Measurements from ENCODE around the gene NADK2. TPM values are rescaled to one million over a fixed set of nuclear protein-coding genes. Genes with fewer than 3 reads are reported as not detected.

Gene NADK2
- total RNA-seq, 1 donor, result 10.4 TPM

DNA sequence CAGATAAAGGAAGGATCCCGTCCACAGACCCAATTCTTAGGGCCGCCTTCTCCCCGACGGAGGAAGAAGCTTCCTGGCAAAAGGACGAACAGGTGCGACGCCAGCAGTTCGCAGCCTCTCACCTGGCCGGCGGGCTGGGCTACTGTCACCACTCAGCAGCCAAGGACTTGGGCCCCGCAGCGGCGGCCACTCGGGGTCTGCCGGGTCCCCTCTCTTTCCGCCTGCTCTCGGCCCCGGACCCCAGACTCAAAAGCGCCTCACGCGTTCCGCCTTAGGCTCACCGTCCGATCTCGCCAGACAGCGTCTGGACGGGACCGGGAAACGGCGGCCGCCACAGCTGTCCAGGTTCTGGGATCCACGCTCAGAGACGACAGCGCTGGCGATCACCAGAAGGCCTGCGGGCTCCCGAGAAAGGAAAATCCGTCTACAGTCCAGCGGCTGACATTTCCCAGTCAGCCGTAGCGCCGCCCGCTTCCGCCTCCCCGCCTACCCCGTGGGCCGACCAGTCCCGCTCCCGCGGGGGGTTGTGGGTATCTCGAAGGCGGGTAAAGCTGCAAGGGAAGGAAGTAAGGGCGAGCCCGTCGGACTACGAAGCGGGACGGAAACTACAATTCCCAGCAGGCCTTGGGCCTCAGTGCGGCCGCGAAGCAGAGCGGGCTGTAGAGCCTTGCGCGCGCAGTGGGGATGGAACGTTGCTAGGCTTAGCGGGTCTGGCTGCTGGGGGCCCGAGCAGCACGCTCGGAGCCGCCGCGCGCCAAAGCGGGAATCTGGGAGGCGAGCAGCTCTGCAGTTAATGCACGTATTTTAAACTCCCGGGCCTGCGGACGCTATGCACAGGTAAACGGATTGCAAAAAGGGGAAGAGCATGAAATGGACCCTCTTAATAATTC, 90.0 kb downstream of the NADK2 start, which contains the start of the genes LMBRD2 and SKP2:
LMBRD2 (minus strand) TSS at position 454 of the 890 bp plus-strand sequence. CDS start 8,538 bp downstream, outside the sequence.
SKP2 (plus strand) TSS at position 678 of the 890 bp plus-strand sequence; CDS start at position 830, 152 bp downstream.
- no peaks in the 10 kb centered on the region for H3K9me3 ChIP-seq (ENCODE audit: low read depth, low read length)
- peak within 1 kb of the TSS; percentile 89 for H3K4me3 ChIP-seq (ENCODE audit: low read length)
- H3K4me1 ChIP-seq (ENCODE audit: insufficient read depth, low read length), result peaks cover 26% of the 10 kb centered on the region
- no peaks in the 10 kb centered on the region for H3K27me3 ChIP-seq (ENCODE audit: insufficient read depth, low read length)

DNA sequence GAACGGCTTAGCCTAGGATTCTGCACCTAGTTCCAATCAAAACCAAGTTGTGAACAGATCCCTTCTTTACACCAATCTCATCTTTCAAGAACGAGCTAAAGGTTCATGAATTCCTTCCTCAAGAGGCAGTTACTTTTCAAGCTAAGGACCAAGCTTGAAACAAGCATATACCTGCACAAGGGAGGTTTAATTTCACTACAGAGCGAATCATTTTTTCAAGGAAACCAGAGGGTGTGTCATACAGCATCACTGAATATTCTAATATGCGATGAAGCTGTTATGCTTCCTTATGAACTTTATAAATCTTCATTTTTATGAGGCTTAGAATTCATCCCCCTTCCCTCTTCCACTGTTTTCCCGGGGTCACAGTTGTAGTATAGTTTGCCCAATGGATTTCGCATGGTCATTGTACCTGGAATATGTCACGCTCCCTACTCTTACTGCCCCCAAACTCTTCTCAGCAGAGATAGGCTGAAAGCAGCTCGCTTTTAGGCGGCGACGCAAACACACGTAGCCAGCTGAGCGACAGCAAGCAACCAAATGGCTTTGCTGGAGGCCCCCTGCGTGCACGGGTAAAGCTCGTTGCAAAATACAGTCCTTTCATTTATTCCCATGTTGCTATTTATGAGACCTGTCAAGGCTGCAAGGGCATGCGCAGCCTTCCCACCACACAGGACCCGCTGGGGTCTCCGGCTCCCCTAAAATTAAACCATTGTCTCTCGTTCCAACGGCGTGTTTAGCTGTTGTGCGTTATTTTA, 90.9 kb downstream of the NADK2 start:
- H3K9me3 ChIP-seq (ENCODE audit: low read depth, low read length), result no peaks in the 10 kb centered on the region
- peaks cover 26% of the 10 kb centered on the region for H3K4me1 ChIP-seq (ENCODE audit: insufficient read depth, low read length)
- H3K4me3 ChIP-seq (ENCODE audit: low read length), result peak overlapping the region; percentile 89
- H3K27me3 ChIP-seq (ENCODE audit: insufficient read depth, low read length), result no peaks in the 10 kb centered on the region

DNA sequence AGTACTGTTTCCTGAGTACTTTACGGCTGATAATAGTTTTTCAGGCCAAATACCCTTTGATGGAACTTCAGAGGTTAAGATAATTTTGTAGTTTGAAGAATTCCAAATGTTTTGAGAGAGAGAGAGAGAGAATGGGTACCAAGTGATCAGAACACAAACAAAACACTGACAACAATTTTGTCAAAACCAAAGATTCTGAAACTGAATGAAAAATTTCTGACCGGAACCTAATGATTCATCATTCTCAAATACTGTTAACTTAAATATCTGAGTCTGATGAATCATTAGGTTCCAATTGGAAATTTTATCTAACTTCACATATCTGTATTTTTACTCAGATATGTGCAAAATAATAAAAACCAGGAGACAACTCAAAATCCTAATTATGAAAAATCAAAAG, 94.0 kb downstream of the NADK2 start:
- H3K27me3 ChIP-seq (ENCODE audit: insufficient read depth, low read length), result no peaks in the 10 kb centered on the region
- peaks cover 15% of the 10 kb centered on the region for H3K4me1 ChIP-seq (ENCODE audit: insufficient read depth, low read length)

DNA sequence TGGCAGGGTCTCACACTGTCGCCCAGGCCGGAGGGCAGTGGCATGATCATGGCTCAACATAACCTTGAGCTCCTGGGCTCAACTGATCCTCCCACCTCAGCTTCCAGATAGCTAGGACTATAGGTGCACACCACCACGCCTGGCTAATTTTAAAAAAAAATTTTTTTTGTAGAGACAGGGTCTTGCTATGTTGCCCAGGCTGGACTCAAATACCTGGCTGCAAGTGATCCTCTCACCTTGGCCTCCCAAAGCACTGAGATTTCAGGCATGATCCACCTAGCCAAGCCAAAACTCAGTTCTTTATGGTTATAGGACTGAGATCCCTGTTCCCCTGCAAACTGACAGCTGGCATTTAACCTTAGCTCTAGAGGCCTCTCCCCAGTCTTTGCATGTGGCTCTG, 95.3 kb downstream of the NADK2 start:
- Histone ChIP-seq H3K4me1 (ENCODE audit: insufficient read depth, low read length) (peaks cover 10% of the 10 kb centered on the region), H3K27me3 (ENCODE audit: insufficient read depth, low read length) (no peaks in the 10 kb centered on the region), H3K4me3 (ENCODE audit: low read length) (no peak overlapping the region), H3K9me3 (ENCODE audit: low read depth, low read length) (no peaks in the 10 kb centered on the region)

More for the DNA sequence above, 94.0 kb downstream of the NADK2 start:
- H3K4me3 ChIP-seq (ENCODE audit: low read length), result no peak overlapping the region
- no peaks in the 10 kb centered on the region for H3K9me3 ChIP-seq (ENCODE audit: low read depth, low read length)

DNA sequence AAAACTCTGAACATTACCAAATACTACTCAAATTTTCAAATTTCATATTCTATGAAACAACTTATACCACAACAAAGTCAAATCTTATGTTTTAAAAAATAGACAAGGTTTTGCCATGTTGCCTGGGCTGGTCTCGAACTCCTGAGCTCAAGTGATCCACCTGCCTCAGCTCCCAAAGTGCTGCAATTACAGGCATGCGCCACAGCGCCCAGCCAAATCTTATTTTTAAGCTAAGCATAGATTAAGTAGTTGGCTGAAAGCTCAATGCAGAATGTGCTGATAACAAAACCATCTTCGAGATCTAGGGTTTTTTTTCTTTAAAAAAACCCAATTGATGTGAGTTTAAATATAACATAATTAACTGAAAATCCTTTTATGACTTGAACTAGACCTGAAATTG, 96.4 kb downstream of the NADK2 start:
- H3K27me3 ChIP-seq (ENCODE audit: insufficient read depth, low read length), result no peaks in the 10 kb centered on the region
- peaks cover under 1% of the 10 kb centered on the region for H3K4me1 ChIP-seq (ENCODE audit: insufficient read depth, low read length)
- H3K4me3 ChIP-seq (ENCODE audit: low read length), result no peak overlapping the region
- H3K9me3 ChIP-seq (ENCODE audit: low read depth, low read length), result no peaks in the 10 kb centered on the region

Other genes starting within 250 kb of the NADK2 start
- not detected for gene UGT3A2, start 175.0 kb downstream of the NADK2 start, total RNA-seq
- gene LMBRD2, start 90.0 kb downstream of the NADK2 start, total RNA-seq, result 4.1 TPM
- gene SKP2, start 89.8 kb downstream of the NADK2 start, total RNA-seq, result 7.6 TPM
- gene RANBP3L, start 60.0 kb upstream of the NADK2 start, total RNA-seq, result 0.10 TPM

Measured in mononuclear cell (primary cell).